Measurements from ENCODE around the gene TNFRSF19.

The TNFRSF19 gene

GRCh38 chr13:23685416-23685815, 115.2 kb downstream of the TNFRSF19 start:
- POLR2A ChIA-PET: no interaction called here

GRCh38 chr13:23686948-23687347, 116.7 kb downstream of the TNFRSF19 start:
- POLR2A ChIA-PET: no interaction called here
- CTCF ChIA-PET: no interaction called here
- no peak for TF ChIP-seq LEF1 (IDR thresholded peaks at IDR 0.05; ENCODE audit: borderline replicate concordance)
- no peak for TF ChIP-seq SUZ12 (IDR thresholded peaks at IDR 0.05)
- no peak for TF ChIP-seq PKNOX1 (IDR thresholded peaks at IDR 0.05)
- no peak for TF ChIP-seq FOXK2 (IDR thresholded peaks at IDR 0.05)
- no peak for TF ChIP-seq ELF4 (IDR thresholded peaks at IDR 0.05)
- TF ChIP-seq BHLHE40 (IDR thresholded peaks at IDR 0.05; ENCODE audit: borderline replicate concordance): no peak
- no peak for TF ChIP-seq HDGF (IDR thresholded peaks at IDR 0.05; ENCODE audit: borderline replicate concordance)
- no peak for TF ChIP-seq L3MBTL2 (conservative IDR thresholded peaks at IDR 0.05)
- no peak for TF ChIP-seq CTBP1 (IDR thresholded peaks at IDR 0.05; ENCODE audit: borderline replicate concordance)
- TF ChIP-seq ARNT (IDR thresholded peaks at IDR 0.05): no peak
- no peak for TF ChIP-seq TARDBP (IDR thresholded peaks at IDR 0.05)
- TF ChIP-seq FOXA1 (IDR thresholded peaks at IDR 0.05): no peak
- TF ChIP-seq NFRKB (IDR thresholded peaks at IDR 0.05): no peak
- no peak for TF ChIP-seq SP1 (IDR thresholded peaks at IDR 0.05)
- no peak for TF ChIP-seq ZNF384 (IDR thresholded peaks at IDR 0.05)
- no peak for TF ChIP-seq FOXM1 (IDR thresholded peaks at IDR 0.05; ENCODE audit: borderline replicate concordance)
- DNase-seq (ENCODE audit: extremely low spot score): no peak

More at GRCh38 chr13:23685416-23685815, 115.2 kb downstream of the TNFRSF19 start:
- no peak for DNase-seq (ENCODE audit: extremely low spot score)
- TF ChIP-seq ZNF384 (IDR thresholded peaks at IDR 0.05) (no peak), L3MBTL2 (conservative IDR thresholded peaks at IDR 0.05) (no peak), NFRKB (IDR thresholded peaks at IDR 0.05) (no peak), FOXK2 (IDR thresholded peaks at IDR 0.05) (no peak), CTBP1 (IDR thresholded peaks at IDR 0.05; ENCODE audit: borderline replicate concordance) (no peak)
- CTCF ChIA-PET: no interaction called here

GRCh38 chr13:23687614-23688013, 117.4 kb downstream of the TNFRSF19 start:
- POLR2A ChIA-PET: no interaction called here
- no peak for DNase-seq (ENCODE audit: extremely low spot score)
- CTCF ChIA-PET: no interaction called here
- TF ChIP-seq L3MBTL2 (conservative IDR thresholded peaks at IDR 0.05) (no peak), ELF4 (IDR thresholded peaks at IDR 0.05) (no peak), FOXM1 (IDR thresholded peaks at IDR 0.05; ENCODE audit: borderline replicate concordance) (no peak), NFRKB (IDR thresholded peaks at IDR 0.05) (no peak), ARNT (IDR thresholded peaks at IDR 0.05) (no peak), SP1 (IDR thresholded peaks at IDR 0.05) (no peak), TARDBP (IDR thresholded peaks at IDR 0.05) (no peak), SUZ12 (IDR thresholded peaks at IDR 0.05) (no peak), BHLHE40 (IDR thresholded peaks at IDR 0.05; ENCODE audit: borderline replicate concordance) (no peak), CTBP1 (IDR thresholded peaks at IDR 0.05; ENCODE audit: borderline replicate concordance) (no peak), HDGF (IDR thresholded peaks at IDR 0.05; ENCODE audit: borderline replicate concordance) (no peak), PKNOX1 (IDR thresholded peaks at IDR 0.05) (no peak), FOXK2 (IDR thresholded peaks at IDR 0.05) (no peak)

GRCh38 chr13:23688336-23688735, 118.1 kb downstream of the TNFRSF19 start:
- no peak for TF ChIP-seq CTBP1 (IDR thresholded peaks at IDR 0.05; ENCODE audit: borderline replicate concordance)
- no peak for TF ChIP-seq NFRKB (IDR thresholded peaks at IDR 0.05)
- no peak for TF ChIP-seq TARDBP (IDR thresholded peaks at IDR 0.05)
- TF ChIP-seq SP1 (IDR thresholded peaks at IDR 0.05): no peak
- no peak for TF ChIP-seq FOXA1 (IDR thresholded peaks at IDR 0.05)
- no peak for TF ChIP-seq BHLHE40 (IDR thresholded peaks at IDR 0.05; ENCODE audit: borderline replicate concordance)
- TF ChIP-seq LEF1 (IDR thresholded peaks at IDR 0.05; ENCODE audit: borderline replicate concordance): no peak
- TF ChIP-seq FOXK2 (IDR thresholded peaks at IDR 0.05): no peak
- ChIA-PET POLR2A (no interaction called here), CTCF (interaction anchor here (0.8 kb wide), 1 partner anchor 11 kb away, joined by 7 read pairs; no protein-coding TSS in a partner anchor)
- no peak for DNase-seq (ENCODE audit: extremely low spot score)

- POLR2A ChIA-PET: no interaction called here
- DNase-seq (ENCODE audit: extremely low spot score): no peak
- CTCF ChIA-PET: no interaction called here
- TF ChIP-seq FOXK2 (IDR thresholded peaks at IDR 0.05) (no peak), CTBP1 (IDR thresholded peaks at IDR 0.05; ENCODE audit: borderline replicate concordance) (no peak), SUZ12 (IDR thresholded peaks at IDR 0.05) (no peak), PKNOX1 (IDR thresholded peaks at IDR 0.05) (no peak), SP1 (IDR thresholded peaks at IDR 0.05) (no peak), TARDBP (IDR thresholded peaks at IDR 0.05) (no peak), FOXA1 (IDR thresholded peaks at IDR 0.05) (no peak)
These were observed 120.5 kb downstream of the TNFRSF19 start for GRCh38 chr13:23690668-23691067.

- ChIA-PET POLR2A (no interaction called here), CTCF (no interaction called here)
These were observed 122.6 kb downstream of the TNFRSF19 start for GRCh38 chr13:23692816-23693215.

More at GRCh38 chr13:23692816-23693215, 122.6 kb downstream of the TNFRSF19 start:
- TF ChIP-seq FOXM1 (IDR thresholded peaks at IDR 0.05; ENCODE audit: borderline replicate concordance): no peak
- TF ChIP-seq ELF4 (IDR thresholded peaks at IDR 0.05): no peak
- TF ChIP-seq FOXK2 (IDR thresholded peaks at IDR 0.05): no peak
- TF ChIP-seq ZNF384 (IDR thresholded peaks at IDR 0.05): no peak
- no peak for TF ChIP-seq SP1 (IDR thresholded peaks at IDR 0.05)
- TF ChIP-seq SUZ12 (IDR thresholded peaks at IDR 0.05): no peak
- no peak for TF ChIP-seq NFRKB (IDR thresholded peaks at IDR 0.05)
- TF ChIP-seq PKNOX1 (IDR thresholded peaks at IDR 0.05): no peak
- no peak for TF ChIP-seq ARNT (IDR thresholded peaks at IDR 0.05)
- no peak for TF ChIP-seq BHLHE40 (IDR thresholded peaks at IDR 0.05; ENCODE audit: borderline replicate concordance)
- no peak for TF ChIP-seq L3MBTL2 (conservative IDR thresholded peaks at IDR 0.05)
- TF ChIP-seq TARDBP (IDR thresholded peaks at IDR 0.05): no peak
- TF ChIP-seq HDGF (IDR thresholded peaks at IDR 0.05; ENCODE audit: borderline replicate concordance): no peak
- TF ChIP-seq LEF1 (IDR thresholded peaks at IDR 0.05; ENCODE audit: borderline replicate concordance): no peak
- no peak for TF ChIP-seq CTBP1 (IDR thresholded peaks at IDR 0.05; ENCODE audit: borderline replicate concordance)
- TF ChIP-seq FOXA1 (IDR thresholded peaks at IDR 0.05): no peak
- DNase-seq (ENCODE audit: extremely low spot score): no peak
